ENCODE measurements around the gene TRIP10.
"Not testable (repeated sequence)": the region's sequence is repeated elsewhere in the genome, so short reads cannot be mapped to it uniquely, and the experiment has no call there.

TRIP10 gene

GRCh38 chr19:6740589-6741343 is 1.3 kb downstream of the TRIP10 start:
- H3K27ac ChIP-seq, result peak overlapping the region; percentile 93 to 97
- intact Hi-C loops (cut with DNase I; ENCODE audit: low total_unique reads), result no loop called here
- peak; percentile 60 to 84 for DNase-seq

GRCh38 chr19:6743066-6743465 is 3.6 kb downstream of the TRIP10 start:
- no peak for TF ChIP-seq CTCF (IDR thresholded peaks at IDR 0.05)
- DNase-seq, result no peak
- Histone ChIP-seq H3K4me1 (peaks cover 0 to 66% (median 58%) of the 10 kb centered on the region in 4 donors), H3K9me3 (no peaks in the 10 kb centered on the region), H3K27ac (peak overlapping the region; percentile 31 to 97), H3K27me3 (no peaks in the 10 kb centered on the region), H3K36me3 (peaks cover 32 to 55% (median 41%) of the 10 kb centered on the region in 3 donors), H3K4me3 (no peak overlapping the region)
- intact Hi-C loops (cut with DNase I; ENCODE audit: low total_unique reads), result no loop called here

More at GRCh38 chr19:6740589-6741343, 1.3 kb downstream of the TRIP10 start:
- Histone ChIP-seq H3K9me3 (no peaks in the 10 kb centered on the region), H3K36me3 (peaks cover 10 to 32% (median 18%) of the 10 kb centered on the region in 3 donors), H3K4me1 (peaks cover 0 to 73% (median 61%) of the 10 kb centered on the region in 4 donors), H3K27me3 (no peaks in the 10 kb centered on the region), H3K4me3 (peak overlapping the region; percentile 80 to 96)
- no peak for TF ChIP-seq CTCF (IDR thresholded peaks at IDR 0.05)

GRCh38 chr19:6743714-6744380 is 4.4 kb downstream of the TRIP10 start:
- peaks cover 0 to 58% (median 51%) of the 10 kb centered on the region in 4 donors for H3K4me1 ChIP-seq

GRCh38 chr19:6744381-6745301 is 5.2 kb downstream of the TRIP10 start:
- Histone ChIP-seq H3K4me3 (peak overlapping the region; percentile 18 to 31), H3K36me3 (peaks cover 47 to 71% (median 57%) of the 10 kb centered on the region in 3 donors), H3K4me1 (peaks cover 0 to 54% (median 47%) of the 10 kb centered on the region in 4 donors), H3K9me3 (no peaks in the 10 kb centered on the region), H3K27me3 (no peaks in the 10 kb centered on the region), H3K27ac (peak overlapping the region; percentile 67 to 97)
- intact Hi-C loops (cut with DNase I; ENCODE audit: low total_unique reads), result no loop called here
- peak; percentile 86 to 97 for DNase-seq
- no peak for TF ChIP-seq CTCF (IDR thresholded peaks at IDR 0.05)

More at GRCh38 chr19:6743714-6744380, 4.4 kb downstream of the TRIP10 start:
- Histone ChIP-seq H3K9me3 (no peaks in the 10 kb centered on the region), H3K27ac (peak overlapping the region; percentile 67 to 97), H3K36me3 (peaks cover 39 to 63% (median 49%) of the 10 kb centered on the region in 3 donors), H3K27me3 (no peaks in the 10 kb centered on the region), H3K4me3 (peak overlapping the region; percentile 18 to 31)
- no peak for TF ChIP-seq CTCF (IDR thresholded peaks at IDR 0.05)
- intact Hi-C loops (cut with DNase I; ENCODE audit: low total_unique reads), result no loop called here
- no peak for DNase-seq

DNA sequence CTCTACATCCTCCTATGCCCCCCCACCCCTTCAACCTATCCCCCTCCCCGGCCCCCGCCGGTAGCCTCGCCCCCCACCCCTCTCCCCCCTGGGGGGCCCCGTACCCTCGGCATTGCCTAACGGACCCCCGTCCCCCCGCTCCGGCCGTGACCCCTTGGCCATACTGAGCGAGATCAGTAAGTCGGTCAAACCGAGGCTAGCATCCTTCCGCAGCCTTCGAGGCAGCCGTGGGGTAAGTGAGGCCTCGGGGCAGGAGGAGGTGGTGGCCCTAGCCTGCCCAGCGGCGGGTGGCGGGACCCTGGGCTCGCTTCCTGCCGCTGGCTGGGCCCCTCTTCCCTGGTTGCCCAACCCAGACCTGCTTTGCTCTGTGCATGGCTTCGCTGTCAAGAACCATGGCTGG is 6.5 kb downstream of the TRIP10 start:
- H3K27ac ChIP-seq, result peak overlapping the region; percentile 67 to 97
- no peak for DNase-seq
- no peaks in the 10 kb centered on the region for H3K9me3 ChIP-seq
- no peak overlapping the region for H3K4me3 ChIP-seq
- peaks cover 60 to 84% (median 70%) of the 10 kb centered on the region in 3 donors for H3K36me3 ChIP-seq
- TF ChIP-seq CTCF (IDR thresholded peaks at IDR 0.05), result no peak
- intact Hi-C loops (cut with DNase I; ENCODE audit: low total_unique reads), result no loop called here
- H3K4me1 ChIP-seq, result peaks cover 0 to 53% (median 47%) of the 10 kb centered on the region in 4 donors
- no peaks in the 10 kb centered on the region for H3K27me3 ChIP-seq

DNA sequence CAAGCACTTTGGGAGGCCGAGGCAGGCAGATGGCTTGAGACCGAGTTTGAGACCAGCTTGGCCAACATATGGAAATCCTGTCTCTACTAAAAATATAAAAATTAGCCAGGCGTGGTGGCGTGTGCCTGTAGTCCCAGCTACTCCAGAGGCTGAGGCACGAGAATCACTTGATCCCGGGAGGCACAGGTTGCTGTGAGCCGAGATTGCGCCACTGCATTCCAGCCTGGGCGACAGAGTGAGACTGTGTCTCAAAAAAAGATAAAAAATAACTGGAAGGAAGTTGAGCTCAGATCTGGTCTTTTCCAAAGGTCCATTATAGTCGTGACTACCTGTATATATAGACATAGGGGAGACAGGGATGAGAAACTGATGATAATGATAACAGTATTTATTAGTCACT is 9.1 kb downstream of the TRIP10 start:
- Histone ChIP-seq H3K36me3 (peaks cover 61 to 93% (median 80%) of the 10 kb centered on the region in 3 donors), H3K4me1 (peaks cover 0 to 36% (median 32%) of the 10 kb centered on the region in 4 donors), H3K27ac (peak overlapping the region in 1 of 2 donors; percentile 10)
- intact Hi-C loops (cut with DNase I; ENCODE audit: low total_unique reads); DNase-seq; H3K4me3 ChIP-seq; H3K9me3 ChIP-seq; H3K27me3 ChIP-seq: not testable (repeated sequence)

Data from tibial artery (tissue), 4 donors.